DMS153 treated with DMSO at 0.1 percent for 48 hours (cell line): ENCODE results near the gene ZMYM4.
"Not testable (repeated sequence)": the region's sequence is repeated elsewhere in the genome, so short reads cannot be mapped to it uniquely, and the experiment has no call there.

ENCODE experiments used
- DNase-seq: peaks from one replicate; lab custom pipeline; 2025; ENCODE audit not compliant: unreplicated experiment; lab: John Stamatoyannopoulos, UW

The ZMYM4 gene

DNA sequence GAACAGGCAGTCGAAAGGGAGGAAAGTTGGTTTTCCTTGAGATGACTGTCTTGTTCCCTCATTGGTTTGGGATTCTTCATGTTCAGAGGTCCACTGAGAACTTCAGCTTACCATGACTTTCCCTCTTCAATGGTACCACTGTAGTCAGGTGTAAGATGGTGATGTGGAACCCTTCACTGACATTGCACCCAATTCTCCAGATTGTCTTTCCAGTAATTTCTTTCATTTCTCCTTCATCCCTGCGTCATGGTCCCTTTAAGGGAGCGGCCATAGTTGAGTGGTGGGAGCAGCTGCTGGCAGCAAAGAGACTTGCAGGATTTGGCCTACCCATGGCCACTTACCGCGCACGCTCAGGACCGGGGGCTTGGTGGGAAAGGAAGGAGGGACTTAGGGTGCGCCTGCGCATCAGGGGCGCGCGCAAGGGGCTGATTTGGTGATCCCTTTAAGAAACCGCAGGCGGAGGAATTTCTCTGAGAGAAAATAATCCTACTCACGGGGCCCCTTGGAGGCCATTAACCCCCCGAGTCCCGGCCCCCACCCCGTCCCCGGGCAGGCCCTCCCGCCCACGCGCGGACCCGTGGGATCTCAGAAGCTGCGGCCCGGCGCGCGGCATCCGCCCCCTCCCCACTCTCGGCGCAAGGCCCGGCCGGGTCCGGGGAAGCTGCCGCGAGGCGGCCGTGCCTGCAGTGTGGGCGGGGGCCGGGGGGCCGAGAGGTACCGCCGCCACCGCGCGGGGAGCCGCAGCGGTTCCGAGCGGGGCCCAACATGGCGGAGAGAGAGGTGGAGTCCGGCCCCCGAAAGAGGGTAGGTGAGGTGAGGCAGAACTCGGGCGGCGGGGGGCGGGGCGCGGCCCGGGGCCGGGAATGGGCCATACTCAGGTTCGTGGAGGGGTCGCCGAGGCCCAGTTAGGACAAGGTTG, at the start of gene ZMYM4:
TSS of gene ZMYM4 (plus strand) at position 428 of the 919 bp plus-strand sequence. CDS start at position 766, 338 bp downstream.
- peak; percentile 98 for DNase-seq

DNA sequence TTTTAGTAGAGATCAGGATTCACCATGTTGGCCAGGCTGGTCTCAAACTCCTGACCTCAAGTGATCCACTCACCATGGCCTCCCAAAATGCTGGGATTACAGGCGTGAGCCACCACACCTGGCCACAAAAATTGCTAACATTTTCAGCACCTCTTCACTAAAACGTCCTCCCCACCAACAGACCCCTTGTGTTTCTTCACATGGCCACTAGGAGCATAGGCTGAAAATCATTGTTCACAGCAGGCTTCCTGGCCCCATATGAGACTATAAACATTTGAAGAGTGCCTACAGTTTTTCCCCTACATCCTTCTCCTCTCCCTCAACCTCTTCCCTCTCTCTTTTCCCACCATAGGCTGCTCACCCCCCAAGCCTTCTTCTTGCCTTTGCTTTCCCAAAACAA, 47.5 kb upstream of the ZMYM4 start:
- no peak for DNase-seq

DNA sequence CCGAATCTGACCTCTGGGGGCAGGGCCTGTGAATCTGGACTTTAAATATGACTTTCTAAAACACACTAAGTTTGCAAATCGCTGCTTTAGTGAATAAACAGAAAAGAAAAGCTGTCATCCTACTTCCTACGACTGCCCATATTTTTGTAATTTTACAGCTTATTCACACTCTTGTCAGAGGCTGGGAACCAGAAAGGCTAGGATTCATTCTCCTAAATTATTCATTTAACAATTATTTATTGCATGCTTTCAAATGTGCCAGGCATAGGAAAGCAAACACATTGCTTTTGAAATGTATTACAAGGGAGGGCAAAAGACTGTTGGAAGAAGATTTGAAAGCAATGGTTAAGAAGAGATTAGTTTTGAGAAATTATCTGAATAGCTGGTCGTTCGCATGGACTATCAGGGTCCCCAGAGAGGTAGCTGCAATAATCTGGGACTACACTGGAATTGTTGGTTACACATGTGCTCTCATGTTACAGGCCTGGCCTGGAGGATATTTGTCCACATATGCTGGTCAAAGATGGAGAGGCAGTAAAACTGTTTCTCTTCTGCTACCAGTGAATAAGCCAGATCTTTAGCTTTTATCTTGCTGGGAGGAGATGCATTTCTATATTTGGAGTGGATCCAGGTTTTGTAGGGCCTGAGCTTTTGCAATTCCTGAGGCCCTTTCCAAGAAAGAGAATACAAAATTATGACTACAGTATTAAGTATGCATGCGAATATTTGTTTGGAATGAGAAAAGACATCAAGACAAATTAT, 46.0 kb upstream of the ZMYM4 start:
- DNase-seq: no peak

DNA sequence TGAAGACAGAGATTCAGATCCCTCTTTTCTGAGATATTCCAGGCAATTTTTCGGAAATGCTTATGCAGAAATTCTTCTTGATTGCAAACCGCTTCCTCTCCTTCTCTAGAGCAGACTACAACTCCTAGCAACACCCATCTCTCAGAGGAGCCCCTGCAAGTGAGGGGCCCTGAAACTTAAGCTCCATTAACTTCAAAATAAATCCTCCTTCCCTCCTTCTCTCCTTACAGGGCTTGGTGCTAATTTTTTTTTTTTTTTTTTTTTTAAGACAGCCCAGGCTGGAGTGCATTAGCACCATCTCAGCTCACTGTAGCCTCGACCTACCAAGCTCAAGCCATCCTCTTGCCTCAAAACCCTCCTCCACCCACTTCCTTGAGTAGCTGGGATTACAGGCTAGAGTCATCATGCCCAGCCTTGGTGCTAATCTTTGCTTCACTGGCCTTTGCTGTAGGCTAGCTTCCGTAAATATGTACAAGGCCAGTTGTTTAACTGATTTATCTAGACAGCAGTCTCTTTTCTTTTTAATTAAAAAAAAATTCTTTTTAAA, 45.4 kb upstream of the ZMYM4 start:
- no peak for DNase-seq

DNA sequence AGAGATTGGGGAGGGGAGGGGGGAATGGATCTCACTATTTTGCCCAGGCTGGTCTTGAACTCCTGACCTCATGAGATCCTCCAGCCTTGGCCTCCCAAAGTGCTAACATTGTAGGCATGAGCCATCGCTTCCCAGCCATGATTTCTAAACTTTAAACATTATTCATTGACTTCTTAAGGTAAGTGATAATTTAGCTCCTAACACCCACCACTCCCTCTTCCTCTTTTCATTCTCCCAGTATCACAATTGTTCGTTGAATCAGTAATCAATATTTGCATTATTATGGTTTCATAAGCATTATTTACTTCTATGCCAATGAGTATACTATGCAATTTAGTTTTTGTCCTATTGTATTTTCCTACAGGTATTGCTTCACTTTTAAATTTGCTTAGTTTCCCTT, 42.0 kb upstream of the ZMYM4 start:
- no peak for DNase-seq

DNA sequence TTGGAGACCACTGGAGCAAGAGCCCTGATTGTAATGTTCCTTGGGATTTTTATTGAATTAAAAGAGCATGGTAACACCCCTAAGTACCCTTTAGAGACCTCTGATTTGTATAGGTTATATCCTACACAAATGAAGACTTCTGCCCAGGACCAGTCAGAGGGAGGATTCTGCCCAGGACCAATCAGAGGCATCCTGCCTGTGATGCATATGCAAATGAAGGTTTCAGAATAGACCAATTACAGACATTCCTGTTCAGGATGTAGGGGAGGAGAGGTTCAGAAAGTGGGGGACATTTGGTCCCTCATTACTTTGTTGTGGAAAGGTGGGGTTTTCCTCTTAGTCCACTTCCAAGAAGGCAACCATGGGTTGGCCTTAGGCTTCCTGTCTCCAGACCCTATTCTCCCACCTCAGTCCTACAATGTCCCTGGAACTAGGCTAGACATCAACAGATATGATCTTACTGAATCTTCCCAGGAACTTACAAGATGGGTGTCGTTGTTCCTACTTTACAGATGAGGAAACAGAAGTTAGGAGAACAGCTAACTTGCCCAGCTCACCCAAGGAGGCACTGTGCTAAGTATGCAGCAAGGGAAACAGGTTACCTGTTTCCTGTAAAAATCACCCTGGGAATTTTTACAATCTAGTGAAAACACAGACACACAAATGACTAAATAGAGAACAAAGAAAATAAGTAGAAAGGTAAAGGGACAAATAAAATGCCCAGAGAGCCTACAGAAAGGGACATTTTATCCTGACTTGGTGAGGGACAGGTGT, 38.7 kb upstream of the ZMYM4 start:
- no peak for DNase-seq

DNA sequence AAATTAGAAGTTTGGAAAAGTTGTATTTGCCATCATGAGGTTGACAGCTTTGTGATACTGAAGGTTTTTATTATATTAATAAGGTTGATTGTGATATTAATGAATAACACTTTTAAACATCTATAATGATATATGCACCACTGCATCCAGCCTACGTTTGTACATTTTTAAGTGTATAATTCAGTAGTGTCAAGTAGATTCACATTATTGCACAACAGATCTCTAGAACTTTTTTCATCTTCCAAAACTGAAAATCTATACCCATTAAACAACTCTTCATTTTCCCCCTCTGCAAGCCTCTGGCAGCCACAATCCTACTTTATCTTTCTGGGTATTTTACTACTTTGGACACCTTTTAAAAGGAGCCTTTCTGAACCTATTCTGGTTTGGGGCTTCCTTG, 37.2 kb upstream of the ZMYM4 start:
- DNase-seq: no peak

DNA sequence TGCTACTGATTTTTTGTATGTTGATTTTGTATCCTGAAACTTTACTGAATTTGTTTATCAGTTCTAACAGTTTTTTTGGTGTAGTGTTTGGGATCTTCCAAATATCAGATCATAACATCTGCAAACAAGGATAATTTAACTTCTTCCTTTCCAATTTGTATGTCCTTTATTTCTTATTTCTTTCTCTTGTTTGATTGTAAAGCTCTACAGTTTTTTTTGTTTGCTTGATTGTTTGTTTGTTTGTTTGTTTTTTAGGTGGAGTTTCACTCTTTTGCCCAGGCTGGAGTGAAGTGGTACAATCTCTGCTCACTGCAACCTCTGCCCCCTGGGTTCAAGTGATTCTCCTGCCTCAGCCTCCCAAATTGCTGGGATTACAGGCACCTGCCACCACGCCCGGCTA, 31.7 kb upstream of the ZMYM4 start:
- not testable (repeated sequence) for DNase-seq

DNA sequence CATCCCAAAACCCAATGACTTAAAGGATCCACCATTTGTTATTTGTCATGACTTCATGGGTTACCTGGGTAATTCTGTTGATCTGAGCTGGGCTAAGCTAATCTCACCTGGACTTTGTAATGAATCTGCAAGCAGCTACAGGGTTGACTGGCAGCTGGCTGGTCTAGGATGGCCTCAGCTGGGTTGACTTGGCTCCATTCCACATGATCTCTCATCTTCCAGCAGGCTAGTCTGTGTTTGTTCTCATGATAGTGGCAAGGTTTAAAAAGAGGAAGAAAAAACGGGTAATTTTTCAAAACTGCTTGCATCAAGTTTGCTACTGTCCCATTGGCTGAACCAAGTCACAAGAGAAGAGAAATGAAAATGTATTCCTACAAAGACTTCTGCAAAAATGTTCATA, 24.8 kb upstream of the ZMYM4 start:
- peak; percentile 7 for DNase-seq

DNA sequence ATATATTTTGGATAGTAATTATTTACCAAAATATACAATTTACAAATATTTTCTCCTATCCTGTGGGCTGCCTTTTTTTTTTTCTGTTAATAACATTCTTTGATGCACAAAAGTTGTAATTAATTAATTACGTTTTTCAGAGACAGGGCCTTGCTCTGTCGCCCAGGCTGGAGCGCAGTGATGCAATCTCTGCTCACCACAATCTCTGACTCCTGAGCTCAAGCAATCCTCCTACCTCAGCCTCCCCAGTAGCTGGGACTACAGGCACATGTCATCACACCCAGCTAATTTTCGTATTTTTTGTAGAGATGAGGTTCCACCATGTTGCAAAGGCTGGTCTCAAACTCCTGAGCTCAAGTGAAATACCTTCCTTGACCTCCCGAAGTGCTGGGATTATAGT, 21.3 kb upstream of the ZMYM4 start:
- DNase-seq: no peak

DNA sequence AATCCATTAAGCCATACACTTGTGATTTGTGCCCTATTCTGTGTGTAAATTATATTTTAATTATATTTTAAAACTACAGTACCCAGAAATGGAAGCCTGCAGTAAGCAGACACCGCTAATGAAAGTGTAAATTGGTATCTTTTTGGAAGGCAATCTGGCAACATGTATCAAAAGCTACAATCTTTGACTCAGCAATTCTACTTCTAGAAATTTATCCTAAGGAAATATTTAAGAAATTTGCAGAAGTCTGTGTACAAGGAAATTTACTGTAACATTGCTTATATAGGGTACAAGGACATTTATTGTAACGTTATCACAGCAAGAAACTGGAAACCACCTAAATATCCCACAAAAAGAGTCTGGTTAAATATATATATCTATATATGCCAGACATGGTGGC, 14.6 kb upstream of the ZMYM4 start:
- no peak for DNase-seq

DNA sequence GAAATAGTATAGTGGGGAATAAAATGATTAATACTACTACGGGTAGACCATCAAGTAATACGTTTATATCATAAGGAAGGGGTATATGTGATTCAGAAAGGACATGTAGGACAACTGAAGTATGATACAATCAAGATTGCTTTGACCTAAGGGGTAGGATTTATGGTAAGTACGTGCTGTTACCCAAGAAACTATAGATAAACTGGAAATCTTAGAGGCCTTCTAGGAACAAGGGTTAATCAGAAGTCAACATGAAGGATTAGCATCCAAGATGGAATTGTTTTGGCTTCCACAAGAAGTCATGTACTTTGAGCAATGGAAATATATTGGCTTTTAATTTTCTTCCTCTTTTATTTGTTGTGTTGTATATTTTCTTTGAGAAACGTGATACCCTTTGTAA, 13.2 kb upstream of the ZMYM4 start:
- DNase-seq: no peak

DNA sequence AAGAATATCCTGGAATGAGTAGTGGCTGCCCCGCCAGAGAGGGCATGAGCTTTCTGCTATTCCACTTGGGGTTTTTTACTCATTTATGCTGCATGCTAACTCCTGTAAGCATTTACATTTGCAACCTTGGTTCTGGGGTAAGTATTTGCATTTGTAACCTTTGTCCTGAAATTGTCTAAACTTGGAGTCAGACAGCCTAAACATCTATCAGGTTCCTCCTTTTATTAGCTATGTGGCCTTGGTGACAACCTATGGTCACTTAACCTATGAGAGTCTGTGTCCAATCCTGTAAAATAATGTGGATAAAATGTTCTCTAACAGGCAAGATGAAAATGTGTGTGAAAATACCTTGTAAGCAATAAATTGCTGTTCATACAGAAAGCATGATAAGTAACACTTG, 8.9 kb upstream of the ZMYM4 start:
- DNase-seq: no peak

DNA sequence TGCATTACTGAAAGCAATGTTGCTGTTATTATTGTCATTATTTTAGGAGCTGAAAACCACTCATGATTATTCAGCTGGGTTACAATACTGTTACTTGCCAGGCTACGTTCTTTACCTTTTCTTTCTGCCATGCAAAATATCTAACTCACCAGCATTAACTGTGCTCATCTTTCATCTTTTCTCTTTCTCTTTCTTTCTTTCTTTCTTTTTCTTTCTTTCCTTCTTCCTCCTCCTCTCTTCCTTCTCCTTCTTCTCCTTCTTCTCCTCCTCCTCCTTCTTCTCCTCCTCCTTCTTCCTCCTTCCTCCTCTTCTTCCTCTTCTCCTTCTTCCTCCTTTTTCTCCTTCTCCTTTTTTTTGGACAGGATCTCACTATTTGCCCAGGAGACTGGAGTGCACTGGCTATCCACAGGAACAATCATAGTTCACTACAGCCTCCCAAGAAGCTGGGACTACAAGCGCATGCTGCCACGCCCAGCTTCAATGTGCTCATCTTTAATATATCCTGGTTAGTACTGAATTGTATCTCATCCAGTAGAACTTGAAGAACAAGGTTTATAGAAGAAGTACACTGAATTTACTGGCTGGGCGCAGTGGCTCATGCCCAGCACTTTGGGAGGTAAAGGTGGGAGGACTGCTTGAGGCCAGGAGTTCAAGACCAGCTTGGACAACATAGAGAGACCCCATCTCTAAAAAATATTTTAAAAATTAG, 6.9 kb upstream of the ZMYM4 start:
- no peak for DNase-seq

DNA sequence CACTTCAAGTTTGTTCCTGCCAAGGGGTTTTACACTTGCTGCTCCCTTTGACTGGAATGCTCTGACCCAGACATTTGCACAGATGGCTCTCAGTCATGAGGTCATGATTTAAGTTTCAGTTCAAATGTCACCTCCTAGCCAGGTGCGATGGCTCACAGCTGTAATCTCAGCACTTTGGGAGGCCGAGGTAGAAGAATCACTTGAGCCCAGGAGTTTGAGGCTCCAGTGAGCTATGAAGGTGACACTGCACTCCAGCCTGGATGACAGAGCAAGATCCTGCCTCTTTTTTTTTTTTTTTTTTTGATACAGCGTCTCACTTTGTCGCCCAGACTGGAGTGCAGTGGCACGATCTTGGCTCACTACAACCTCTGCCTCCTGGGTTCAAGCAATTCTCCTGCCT, 4.5 kb upstream of the ZMYM4 start:
- no peak for DNase-seq

DNA sequence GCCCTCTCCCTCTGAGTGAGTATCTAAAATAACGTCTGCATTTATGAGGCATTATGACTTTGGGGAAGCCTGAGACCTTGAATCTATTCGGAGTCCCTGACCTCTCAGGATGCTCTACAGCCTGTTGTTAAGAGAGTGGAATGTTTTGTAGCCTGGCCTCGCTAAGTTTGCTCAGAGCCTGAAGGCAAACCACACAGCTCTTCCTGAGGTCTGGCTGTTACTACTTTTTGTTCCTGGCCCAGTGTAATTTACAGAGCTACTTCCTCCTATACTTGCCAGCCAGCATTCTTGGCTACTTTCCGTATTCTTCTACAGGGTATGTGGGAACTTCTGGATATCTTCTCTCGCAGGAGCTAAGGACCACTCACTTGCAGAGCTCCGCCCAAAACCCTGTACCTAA, 3.6 kb upstream of the ZMYM4 start:
- DNase-seq: peak; percentile 28

DNA sequence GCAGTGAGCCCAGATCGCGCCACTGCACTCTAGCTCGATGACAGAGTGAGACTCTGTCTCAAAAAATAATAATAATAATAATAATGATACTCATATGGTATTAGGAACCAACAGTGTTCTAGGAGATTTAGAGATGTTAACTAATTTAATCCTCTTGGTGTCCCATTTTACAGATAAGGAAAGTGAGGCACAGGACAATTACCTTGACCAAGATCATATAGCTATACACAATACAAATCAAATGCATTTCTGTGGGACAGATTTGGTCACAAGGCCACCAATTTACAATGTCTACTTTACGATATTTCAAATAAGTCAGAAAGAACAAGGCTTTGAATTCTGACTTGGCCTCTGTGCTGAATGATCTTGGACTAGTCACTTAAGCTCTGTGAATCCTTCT, 2.2 kb upstream of the ZMYM4 start:
- no peak for DNase-seq

DNA sequence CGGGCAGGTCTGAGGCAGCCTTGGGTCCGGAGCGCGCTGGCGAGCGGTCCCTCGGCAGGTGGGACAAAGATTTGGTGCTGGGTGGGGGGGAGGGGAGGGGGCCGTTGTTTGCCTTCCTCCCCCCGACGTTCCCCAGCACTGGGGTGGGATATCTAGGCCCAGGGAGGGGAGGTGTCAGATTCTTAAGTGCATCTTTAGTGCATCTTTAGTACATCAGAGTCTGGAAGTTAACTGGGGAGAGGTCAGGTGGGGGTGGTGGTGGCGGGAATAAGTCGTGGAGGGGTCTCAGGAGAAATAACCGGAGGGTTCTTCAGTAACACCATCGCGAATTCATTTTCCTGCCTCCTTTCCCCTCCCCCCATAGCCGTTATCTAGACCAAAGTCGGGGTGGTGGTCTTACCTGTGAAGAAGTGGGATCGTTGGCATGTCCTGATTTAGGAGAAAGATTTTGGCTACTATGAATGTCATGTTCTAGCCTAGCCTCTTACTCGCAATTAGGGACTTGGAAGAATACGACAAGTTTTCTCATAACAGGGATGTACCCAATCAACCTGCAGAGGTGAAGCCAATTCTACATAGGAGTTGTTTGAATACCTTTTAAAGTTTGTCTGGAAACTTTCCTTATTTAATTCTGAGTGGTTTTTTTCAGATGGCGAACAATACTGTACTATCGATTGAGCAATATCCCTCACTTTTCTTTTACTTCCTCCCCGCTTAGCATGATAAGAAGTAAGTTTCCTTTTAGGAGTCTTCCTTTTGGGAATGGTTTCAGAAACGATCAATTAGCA, 886 bp downstream of the ZMYM4 start:
- no peak for DNase-seq

DNA sequence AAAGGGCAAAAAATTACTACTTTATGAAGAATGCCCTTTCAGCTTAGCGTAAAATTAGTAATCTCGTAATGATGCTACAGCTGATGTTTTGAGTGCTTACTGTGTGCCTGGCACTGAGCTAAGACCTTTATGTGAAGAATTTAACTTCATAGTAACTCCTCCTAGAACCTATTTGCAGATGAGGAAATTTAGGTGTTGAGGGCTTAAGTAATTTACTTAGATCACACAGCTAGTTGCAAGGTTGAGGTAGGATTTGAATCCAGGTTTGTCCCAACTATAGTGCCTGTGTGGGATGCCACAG, 1.4 kb downstream of the ZMYM4 start:
- no peak for DNase-seq

DNA sequence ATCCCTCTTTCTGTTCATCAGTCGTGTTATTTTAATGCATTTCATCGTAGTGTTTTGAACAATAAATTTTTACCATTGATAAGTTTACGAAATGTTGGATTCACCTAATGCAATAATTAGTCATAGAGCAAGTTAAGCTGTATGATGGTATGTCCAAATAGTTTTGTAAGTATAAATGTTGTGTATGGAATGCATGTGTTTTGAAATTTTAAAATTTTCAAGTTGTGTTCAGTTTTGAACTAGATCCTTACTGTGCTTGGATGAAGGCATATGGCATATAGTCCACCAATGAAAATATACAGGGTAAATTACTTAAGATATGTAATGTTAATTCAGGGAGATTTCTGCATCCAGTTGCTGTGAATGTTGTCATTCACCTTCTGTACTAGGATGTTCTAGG, 2.3 kb downstream of the ZMYM4 start:
- DNase-seq: no peak
